DOHH2 (cell line): ENCODE measurements around the gene OPN1LW.

Source experiments
- EZH2phosphoT487 ChIP-seq: fragments of 200-600 bp; sonication (generic); IDR thresholded peaks from 2 replicates; pipeline ENCODE4 v1.6.1; 2017; ENCODE audit warnings: borderline replicate concordance, mild to moderate bottlenecking, antibody characterized with exemption, low read length, moderate library complexity, mixed read lengths
- TF ChIP-seq, protein P1 (sequence below): fragments of 200-600 bp; sonication (generic); IDR thresholded peaks from one replicate; pipeline ENCODE4 v1.5.1; 2014; ENCODE audit warnings: antibody characterized with exemption, mild to moderate bottlenecking, low read depth, low read length; ENCODE audit not compliant: poor library complexity, severe bottlenecking

DNA sequence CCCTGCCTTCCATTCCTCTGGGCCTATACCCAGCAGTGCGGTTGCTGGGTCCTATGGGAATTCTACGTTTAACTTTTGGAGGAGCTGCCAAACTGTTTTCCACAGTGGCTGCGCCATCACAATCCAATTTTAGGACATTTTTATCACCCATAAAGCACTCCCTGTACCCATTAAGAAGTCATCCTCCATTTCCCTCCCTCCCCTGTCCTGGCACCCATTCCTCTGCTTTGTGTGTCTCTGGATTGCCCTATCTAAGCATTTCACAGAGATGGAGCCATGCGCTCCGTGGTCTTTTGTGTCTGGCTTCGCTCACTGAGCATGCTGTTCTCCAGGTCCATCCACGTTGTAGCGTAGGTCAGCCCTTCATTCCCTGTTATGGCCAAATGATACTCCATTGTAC lies 1.7 kb upstream of the OPN1LW start:
- TF ChIP-seq, protein P1, sequence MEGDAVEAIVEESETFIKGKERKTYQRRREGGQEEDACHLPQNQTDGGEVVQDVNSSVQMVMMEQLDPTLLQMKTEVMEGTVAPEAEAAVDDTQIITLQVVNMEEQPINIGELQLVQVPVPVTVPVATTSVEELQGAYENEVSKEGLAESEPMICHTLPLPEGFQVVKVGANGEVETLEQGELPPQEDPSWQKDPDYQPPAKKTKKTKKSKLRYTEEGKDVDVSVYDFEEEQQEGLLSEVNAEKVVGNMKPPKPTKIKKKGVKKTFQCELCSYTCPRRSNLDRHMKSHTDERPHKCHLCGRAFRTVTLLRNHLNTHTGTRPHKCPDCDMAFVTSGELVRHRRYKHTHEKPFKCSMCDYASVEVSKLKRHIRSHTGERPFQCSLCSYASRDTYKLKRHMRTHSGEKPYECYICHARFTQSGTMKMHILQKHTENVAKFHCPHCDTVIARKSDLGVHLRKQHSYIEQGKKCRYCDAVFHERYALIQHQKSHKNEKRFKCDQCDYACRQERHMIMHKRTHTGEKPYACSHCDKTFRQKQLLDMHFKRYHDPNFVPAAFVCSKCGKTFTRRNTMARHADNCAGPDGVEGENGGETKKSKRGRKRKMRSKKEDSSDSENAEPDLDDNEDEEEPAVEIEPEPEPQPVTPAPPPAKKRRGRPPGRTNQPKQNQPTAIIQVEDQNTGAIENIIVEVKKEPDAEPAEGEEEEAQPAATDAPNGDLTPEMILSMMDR: no peak
- no peak for TF ChIP-seq EZH2phosphoT487
